Body of pancreas (tissue), 4 donors: ENCODE results near the gene PVALEF. TPM values are rescaled to one million over a fixed set of nuclear protein-coding genes. Genes with fewer than 3 reads are reported as not detected.

Source experiments
- ATAC-seq: fragments of 150-250 bp; one replicate; pipeline ENCODE4 v1.9.1; 2016
- DNase-seq, 4 donors: peaks; one replicate each; pipeline ENCODE4 v3.0.0-alpha.2; 2019
- H3K27ac ChIP-seq, 4 donors: fragments of 200-600 bp; sonication (generic); 1 replicate in 3 of 4; 2 replicates in 1 of 4; pipeline versions ENCODE4 v1.5.1 to v1.6.1; 2016 to 2019; ENCODE audit warnings: mild to moderate bottlenecking in 1 of 4, mixed read lengths in 1 of 4, moderate library complexity in 1 of 4
- H3K27me3 ChIP-seq, 2 donors: fragments of 200-600 bp; sonication (generic); one replicate each; pipeline ENCODE4 v1.6.0; 2016; ENCODE audit warnings: mild to moderate bottlenecking in 1 of 2
- H3K36me3 ChIP-seq, 2 donors: fragments of 200-600 bp; sonication (generic); replicated peaks in 1 of 2; 2 replicates each; pipeline ENCODE4 v1.5.1; 2016; ENCODE audit warnings: low read depth in 2 of 2; ENCODE audit not compliant: insufficient read depth in 1 of 2
- H3K4me1 ChIP-seq: fragments of 200-600 bp; sonication (generic); one replicate; pipeline ENCODE4 v1.6.0; 2016
- H3K4me3 ChIP-seq, 2 donors: fragments of 200-600 bp; sonication (generic); 1 replicate in 1 of 2; 2 replicates in 1 of 2; pipeline ENCODE4 v1.5.1; 2016 to 2019
- H3K9me3 ChIP-seq, 3 donors: fragments of 200-600 bp; sonication (generic); 1 replicate in 2 of 3; 2 replicates in 1 of 3; pipeline ENCODE4 v1.5.1; 2016
- CTCF ChIP-seq, 7 experiments: fragments of 450-650 bp in 4 of 7; fragments of 200-600 bp in 3 of 7; sonication (generic) in 3 of 7; IDR thresholded peaks; one replicate each; pipeline ENCODE4 v1.5.1; 2016 to 2019; ENCODE audit warnings: antibody characterized with exemption in 7 of 7
- POLR2A ChIP-seq, 3 donors: fragments of 450-650 bp; IDR thresholded peaks; one replicate each; pipeline ENCODE4 v1.6.1; 2016; ENCODE audit warnings: antibody characterized with exemption in 3 of 3, mild to moderate bottlenecking in 2 of 3
- WGBS, 2 donors: methylation state at CpG; one replicate each; pipeline ENCODE4 v1.1.5; 2017; 5-methylcytosine and 5-hydroxymethylcytosine counted together
- intact Hi-C: fragments of 100-400 bp; cut with DNase I; formaldehyde crosslinking; loops from one replicate; pipeline ENCODE4 v1.15.1; 2023
- total RNA-seq, 2 donors: library from RNA; depleted of rRNA; stranded (reverse); fragments of >200 nt; gene quantifications; one replicate each; pipeline ENCODE4 v1.1.0, GENCODE V29; 2016

PVALEF gene
- total RNA-seq, 2 donors from 2014 or later = not detected

GRCh38 chr17:81126281-81127132 is 38.8 kb upstream of the PVALEF start:
- DNase-seq (no peak), ATAC-seq (no peak)
- H3K27me3 ChIP-seq = no peaks in the 10 kb centered on the region
- intact Hi-C loops = no loop called here
- no peaks in the 10 kb centered on the region for H3K4me1 ChIP-seq
- TF ChIP-seq CTCF (IDR thresholded peaks at IDR 0.05) (no peak), POLR2A (IDR thresholded peaks at IDR 0.05) (no peak)
- peaks cover 0 to 1% of the 10 kb centered on the region in 2 donors for H3K36me3 ChIP-seq
- 84 to 91% methylated on average over 7 to 20 of the region's 34 CpGs for WGBS, 2 donors
- no peaks in the 10 kb centered on the region for H3K9me3 ChIP-seq
- H3K4me3 ChIP-seq = no peak overlapping the region
- no peak overlapping the region for H3K27ac ChIP-seq

GRCh38 chr17:81127133-81127455 is 38.2 kb upstream of the PVALEF start:
- intact Hi-C loops = no loop called here
- Histone ChIP-seq H3K4me1 (no peaks in the 10 kb centered on the region), H3K4me3 (no peak overlapping the region), H3K27me3 (no peaks in the 10 kb centered on the region), H3K9me3 (no peaks in the 10 kb centered on the region), H3K27ac (no peak overlapping the region), H3K36me3 (peaks cover 0 to 1% of the 10 kb centered on the region in 2 donors)
- DNase-seq = no peak
- TF ChIP-seq POLR2A (IDR thresholded peaks at IDR 0.05) (no peak), CTCF (IDR thresholded peaks at IDR 0.05) (no peak)
- 80% methylated on average over 1 of the region's 5 CpGs for WGBS, 2 donors
- ATAC-seq = no peak

DNA sequence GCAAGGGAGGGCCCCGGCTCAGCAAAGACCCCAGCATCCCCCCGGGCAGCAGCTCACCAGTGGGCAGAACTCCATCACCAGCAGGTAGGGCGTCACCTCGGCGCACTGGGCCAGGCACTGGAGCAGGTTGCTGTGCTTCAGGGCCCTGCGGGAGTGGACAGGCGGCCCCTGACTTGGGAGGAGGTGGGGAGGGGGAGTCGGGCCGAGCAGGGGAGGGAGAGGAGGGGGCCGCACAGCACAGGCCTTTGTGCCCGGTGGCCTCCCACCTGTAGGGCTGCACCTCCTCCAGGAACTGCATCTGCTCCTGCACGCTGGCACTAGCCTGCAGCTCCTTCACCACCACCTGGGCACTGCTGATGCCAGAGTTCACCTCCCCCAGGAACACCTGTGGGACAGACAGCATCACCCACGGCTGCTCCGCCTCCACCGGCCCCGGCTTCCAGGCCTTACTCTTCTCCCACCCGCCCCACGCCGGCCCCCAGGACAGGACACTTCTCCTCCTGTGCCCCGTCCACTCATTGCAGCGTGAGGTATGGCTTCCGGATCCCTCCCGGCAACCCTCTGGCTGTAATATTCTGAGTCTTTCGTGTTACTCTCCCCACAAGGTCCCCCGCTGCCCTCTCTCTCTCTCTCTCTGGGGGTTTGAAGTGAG is 37.7 kb upstream of the PVALEF start:
- Histone ChIP-seq H3K4me1 (no peaks in the 10 kb centered on the region), H3K27ac (no peak overlapping the region), H3K27me3 (no peaks in the 10 kb centered on the region), H3K9me3 (no peaks in the 10 kb centered on the region), H3K36me3 (peaks cover 0 to 1% of the 10 kb centered on the region in 2 donors), H3K4me3 (no peak overlapping the region)
- DNase-seq = no peak
- no peak for TF ChIP-seq POLR2A (IDR thresholded peaks at IDR 0.05)
- TF ChIP-seq CTCF (IDR thresholded peaks at IDR 0.05) = no peak
- intact Hi-C loops = no loop called here
- WGBS, 2 donors = 86% methylated on average over 15 to 25 of the region's 25 CpGs
- ATAC-seq = no peak

GRCh38 chr17:81128338-81128737 is 37.0 kb upstream of the PVALEF start:
- TF ChIP-seq CTCF (IDR thresholded peaks at IDR 0.05) (no peak), POLR2A (IDR thresholded peaks at IDR 0.05) (no peak)
- ATAC-seq (no peak), DNase-seq (no peak)
- no peaks in the 10 kb centered on the region for H3K9me3 ChIP-seq
- H3K27me3 ChIP-seq = no peaks in the 10 kb centered on the region
- WGBS, 2 donors = 90 to 92% methylated on average over 10 to 14 of the region's 14 CpGs
- peaks cover 0 to 1% of the 10 kb centered on the region in 2 donors for H3K36me3 ChIP-seq
- no peak overlapping the region for H3K27ac ChIP-seq
- no peaks in the 10 kb centered on the region for H3K4me1 ChIP-seq
- intact Hi-C loops = no loop called here
- no peak overlapping the region for H3K4me3 ChIP-seq
